HEK293 (cell line): Measurements from ENCODE around the gene FTCD.

Experiments used
- CTCF ChIA-PET: fragments of 350-600 bp; formaldehyde crosslinking; extraction: SDS; loops from one replicate; lab custom pipeline; 2021; ENCODE audit warnings: antibody characterized with exemption; lab: Yijun Ruan, JAX
- POLR2A ChIA-PET: fragments of 300-600 bp; formaldehyde crosslinking; extraction: SDS; loops from one replicate; lab custom pipeline; 2020; ENCODE audit warnings: antibody characterized with exemption, inconsistent platforms; lab: Yijun Ruan, JAX
- H3K27ac ChIP-seq: fragments of 200-500 bp; sonication (Bioruptor generic); 2 replicates; pipeline ENCODE4 v1.5.1; 2014; ENCODE audit warnings: low read depth, low read length, control low read depth, inconsistent platforms; ENCODE audit errors: extremely low read depth
- H3K36me3 ChIP-seq, 2 experiments: fragments of 200-500 bp in 1 of 2; sonication (Bioruptor generic) in 1 of 2; 1 replicate in 1 of 2; 2 replicates in 1 of 2; pipeline ENCODE4 v1.5.1; 2014 to 2017; ENCODE audit warnings: inconsistent platforms in 2 of 2, low read length in 2 of 2; ENCODE audit not compliant: control insufficient read depth in 2 of 2, insufficient read depth in 1 of 2
- H3K4me1 ChIP-seq: fragments of 200-500 bp; sonication (Bioruptor generic); 2 replicates; pipeline ENCODE4 v1.5.1; 2014; ENCODE audit warnings: mild to moderate bottlenecking, low read length, inconsistent platforms; ENCODE audit not compliant: control insufficient read depth, insufficient read depth
- H3K4me3 ChIP-seq: 2 replicates; pipeline ENCODE4 v1.5.1; 2011; ENCODE audit warnings: low read depth, mild to moderate bottlenecking, control low read depth, low read length, moderate library complexity
- H3K9me3 ChIP-seq: fragments of 200-500 bp; sonication (Bioruptor generic); 2 replicates; pipeline ENCODE4 v1.5.1; 2014; ENCODE audit warnings: low read depth, low read length, inconsistent platforms; ENCODE audit not compliant: control insufficient read depth, insufficient read depth
- ZNF202 ChIP-seq: fragments of 450-650 bp; formaldehyde crosslinking; IDR thresholded peaks from 2 replicates; pipeline ENCODE4 v1.5.1; 2016; ENCODE audit warnings: missing biosample characterization, missing genetic modification characterization, borderline replicate concordance
- ZNF555 ChIP-seq: fragments of 450-650 bp; formaldehyde crosslinking; conservative IDR thresholded peaks from 2 replicates; pipeline ENCODE4 v1.5.1; 2017; ENCODE audit warnings: missing biosample characterization, mild to moderate bottlenecking, missing genetic modification characterization, inconsistent platforms
- ZNF629 ChIP-seq: fragments of 450-650 bp; formaldehyde crosslinking; IDR thresholded peaks from 2 replicates; pipeline ENCODE4 v1.5.1; 2017; ENCODE audit warnings: missing biosample characterization, missing genetic modification characterization
- ZNF677 ChIP-seq: fragments of 450-650 bp; IDR thresholded peaks from 2 replicates; pipeline ENCODE4 v1.5.0; 2018; ENCODE audit warnings: missing biosample characterization, mild to moderate bottlenecking, missing genetic modification characterization, moderate library complexity
- TF ChIP-seq, protein P1 (sequence below): fragments of 450-650 bp; formaldehyde crosslinking; IDR thresholded peaks from 2 replicates; pipeline ENCODE4 v1.5.1; 2016; ENCODE audit warnings: missing biosample characterization, missing genetic modification characterization
- TF ChIP-seq, protein P2 (sequence below): fragments of 450-650 bp; formaldehyde crosslinking; IDR thresholded peaks from 2 replicates; pipeline ENCODE4 v1.5.1; 2016; ENCODE audit warnings: missing biosample characterization, missing genetic modification characterization

Gene FTCD

DNA sequence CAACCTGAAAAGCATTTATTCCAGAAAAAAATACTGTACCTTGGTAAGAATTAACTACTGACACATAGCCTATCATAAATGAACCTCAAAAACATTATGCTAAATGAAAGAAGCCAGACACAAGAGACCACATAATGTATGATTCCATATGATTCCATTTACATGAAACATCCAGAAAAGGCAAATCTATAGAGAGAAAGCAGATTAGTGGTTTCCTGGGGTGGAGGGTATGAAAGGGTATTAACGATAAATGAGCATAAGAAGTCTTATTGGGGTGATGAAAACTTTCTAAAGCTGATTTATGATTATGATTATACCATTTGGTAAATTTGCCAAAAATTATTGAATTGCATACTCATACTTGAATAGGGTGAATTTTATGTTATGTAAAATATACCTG lies 67.7 kb downstream of the FTCD start:
- Histone ChIP-seq H3K4me3 (no peak overlapping the region), H3K4me1 (no peaks in the 10 kb centered on the region), H3K36me3 (no peaks in the 10 kb centered on the region), H3K27ac (no peak overlapping the region)
- POLR2A ChIA-PET = no interaction called here
- CTCF ChIA-PET = interaction anchor here (0.5 to 0.8 kb wide), 4 partner anchors 12 to 116 kb away, joined by 3 to 7 read pairs (median 3); no protein-coding TSS in a partner anchor
- TF ChIP-seq, protein P1, sequence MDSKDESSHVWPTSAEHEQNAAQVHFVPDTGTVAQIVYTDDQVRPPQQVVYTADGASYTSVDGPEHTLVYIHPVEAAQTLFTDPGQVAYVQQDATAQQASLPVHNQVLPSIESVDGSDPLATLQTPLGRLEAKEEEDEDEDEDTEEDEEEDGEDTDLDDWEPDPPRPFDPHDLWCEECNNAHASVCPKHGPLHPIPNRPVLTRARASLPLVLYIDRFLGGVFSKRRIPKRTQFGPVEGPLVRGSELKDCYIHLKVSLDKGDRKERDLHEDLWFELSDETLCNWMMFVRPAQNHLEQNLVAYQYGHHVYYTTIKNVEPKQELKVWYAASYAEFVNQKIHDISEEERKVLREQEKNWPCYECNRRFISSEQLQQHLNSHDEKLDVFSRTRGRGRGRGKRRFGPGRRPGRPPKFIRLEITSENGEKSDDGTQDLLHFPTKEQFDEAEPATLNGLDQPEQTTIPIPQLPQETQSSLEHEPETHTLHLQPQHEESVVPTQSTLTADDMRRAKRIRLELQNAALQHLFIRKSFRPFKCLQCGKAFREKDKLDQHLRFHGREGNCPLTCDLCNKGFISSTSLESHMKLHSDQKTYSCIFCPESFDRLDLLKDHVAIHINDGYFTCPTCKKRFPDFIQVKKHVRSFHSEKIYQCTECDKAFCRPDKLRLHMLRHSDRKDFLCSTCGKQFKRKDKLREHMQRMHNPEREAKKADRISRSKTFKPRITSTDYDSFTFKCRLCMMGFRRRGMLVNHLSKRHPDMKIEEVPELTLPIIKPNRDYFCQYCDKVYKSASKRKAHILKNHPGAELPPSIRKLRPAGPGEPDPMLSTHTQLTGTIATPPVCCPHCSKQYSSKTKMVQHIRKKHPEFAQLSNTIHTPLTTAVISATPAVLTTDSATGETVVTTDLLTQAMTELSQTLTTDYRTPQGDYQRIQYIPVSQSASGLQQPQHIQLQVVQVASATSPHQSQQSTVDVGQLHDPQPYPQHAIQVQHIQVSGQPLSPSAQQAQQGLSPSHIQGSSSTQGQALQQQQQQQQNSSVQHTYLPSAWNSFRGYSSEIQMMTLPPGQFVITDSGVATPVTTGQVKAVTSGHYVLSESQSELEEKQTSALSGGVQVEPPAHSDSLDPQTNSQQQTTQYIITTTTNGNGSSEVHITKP = no peak
- no peak for TF ChIP-seq ZNF202
- TF ChIP-seq, protein P2, sequence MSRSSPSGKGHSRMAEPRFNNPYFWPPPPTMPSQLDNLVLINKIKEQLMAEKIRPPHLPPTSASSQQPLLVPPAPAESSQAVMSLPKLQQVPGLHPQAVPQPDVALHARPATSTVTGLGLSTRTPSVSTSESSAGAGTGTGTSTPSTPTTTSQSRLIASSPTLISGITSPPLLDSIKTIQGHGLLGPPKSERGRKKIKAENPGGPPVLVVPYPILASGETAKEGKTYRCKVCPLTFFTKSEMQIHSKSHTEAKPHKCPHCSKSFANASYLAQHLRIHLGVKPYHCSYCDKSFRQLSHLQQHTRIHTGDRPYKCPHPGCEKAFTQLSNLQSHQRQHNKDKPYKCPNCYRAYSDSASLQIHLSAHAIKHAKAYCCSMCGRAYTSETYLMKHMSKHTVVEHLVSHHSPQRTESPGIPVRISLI (tag by site-specific recombination) = no peak
- TF ChIP-seq ZNF555 (tag by site-specific recombination) = no peak
- no peak for TF ChIP-seq ZNF629
- TF ChIP-seq ZNF677 (tag by site-specific recombination) = no peak
- TF ChIP-seq, all 188 proteins: peak for 0
- H3K9me3 ChIP-seq = no peaks in the 10 kb centered on the region
